ENCODE data around the gene ABO. TPM values are rescaled to one million over a fixed set of nuclear protein-coding genes. Genes with fewer than 3 reads are reported as not detected.
"Not testable (repeated sequence)": the region's sequence is repeated elsewhere in the genome, so short reads cannot be mapped to it uniquely, and the experiment has no call there.

Gene ABO
- total and polyA plus RNA-seq, 2 donors, result 0.14 to 1.3 TPM

DNA sequence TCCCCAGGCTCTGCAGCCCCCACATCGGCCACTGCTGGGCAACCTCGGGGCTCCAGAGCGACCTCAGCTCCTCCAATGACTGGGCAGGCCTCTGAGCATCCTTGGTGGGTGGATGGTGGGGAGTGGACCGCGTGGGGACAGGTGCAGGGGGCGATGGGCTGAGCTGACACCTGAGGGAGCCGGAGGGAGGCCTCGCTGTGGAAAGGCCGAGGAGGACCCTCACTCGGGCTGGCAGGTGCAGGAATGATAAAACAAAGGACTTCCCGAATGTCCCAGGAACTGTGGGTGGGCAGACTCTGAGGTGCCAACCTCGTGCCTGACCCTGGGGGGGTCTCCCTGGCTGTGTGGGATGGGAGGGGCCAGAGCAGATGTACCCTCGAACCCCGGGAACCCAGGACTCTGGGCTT lies 69.5 kb downstream of the ABO start:
- peaks cover 0 to 14% of the 10 kb centered on the region in 2 donors for H3K27me3 ChIP-seq (ENCODE audit: control insufficient read depth in 2 of 2, insufficient read depth in 1 of 2, low read length in 1 of 2)
- not testable (repeated sequence) for H3K36me3 ChIP-seq (ENCODE audit: control insufficient read depth in 2 of 2, insufficient read depth in 2 of 2, low read length in 1 of 2); H3K4me3 ChIP-seq (ENCODE audit: low read length in 2 of 2); H3K4me1 ChIP-seq (ENCODE audit: control insufficient read depth in 2 of 2, insufficient read depth in 2 of 2, low read length in 2 of 2); DNase-seq (ENCODE audit: low read depth in 6 of 9, low spot score in 9 of 9); H3K9me3 ChIP-seq (ENCODE audit: control insufficient read depth in 2 of 2, insufficient read depth in 1 of 2, low read length in 1 of 2); H3K27ac ChIP-seq (ENCODE audit: low read depth in 1 of 2, low read length in 1 of 2)
- WGBS, result 86% methylated on average over 14 of the region's 14 CpGs

Other genes starting within 250 kb of the ABO start
- gene GTF3C5, start 244.2 kb downstream of the ABO start, total RNA-seq, result 64.0 TPM
- gene GTF3C5, start 244.2 kb downstream of the ABO start, polyA plus RNA-seq, result 85.7 TPM
- 0.76 TPM for gene CEL, start 213.2 kb downstream of the ABO start, total RNA-seq
- gene CEL, start 213.2 kb downstream of the ABO start, polyA plus RNA-seq, result 3.2 TPM
- 25.9 TPM for gene RALGDS, start 154.0 kb downstream of the ABO start, total RNA-seq
- gene RALGDS, start 154.0 kb downstream of the ABO start, polyA plus RNA-seq, result 42.1 TPM
- 3.0 TPM for gene GBGT1, start 111.3 kb downstream of the ABO start, total RNA-seq
- 5.3 TPM for gene GBGT1, start 111.3 kb downstream of the ABO start, polyA plus RNA-seq
- not detected for gene OBP2B, start 66.0 kb downstream of the ABO start, total RNA-seq
- 0.09 TPM for gene OBP2B, start 66.0 kb downstream of the ABO start, polyA plus RNA-seq
- gene SURF6, start 61.0 kb upstream of the ABO start, total RNA-seq, result 13.6 TPM
- gene SURF6, start 61.0 kb upstream of the ABO start, polyA plus RNA-seq, result 17.2 TPM
- gene MED22, start 72.9 kb upstream of the ABO start, total RNA-seq, result 13.1 TPM
- gene MED22, start 72.9 kb upstream of the ABO start, polyA plus RNA-seq, result 13.6 TPM
- 2,397 TPM for gene RPL7A, start 73.0 kb upstream of the ABO start, total RNA-seq
- 3,092 TPM for gene RPL7A, start 73.0 kb upstream of the ABO start, polyA plus RNA-seq
- 31.9 TPM for gene SURF1, start 81.3 kb upstream of the ABO start, total RNA-seq
- 84.0 TPM for gene SURF1, start 81.3 kb upstream of the ABO start, polyA plus RNA-seq
- gene SURF2, start 81.3 kb upstream of the ABO start, total RNA-seq, result 21.9 TPM
- gene SURF2, start 81.3 kb upstream of the ABO start, polyA plus RNA-seq, result 34.0 TPM
- 87.3 TPM for gene SURF4, start 100.9 kb upstream of the ABO start, total RNA-seq
- 52.0 TPM for gene SURF4, start 100.9 kb upstream of the ABO start, polyA plus RNA-seq
- gene STKLD1, start 101.2 kb upstream of the ABO start, total RNA-seq, result 0.94 TPM
- 1.5 TPM for gene STKLD1, start 101.2 kb upstream of the ABO start, polyA plus RNA-seq
- 20.4 TPM for gene REXO4, start 142.8 kb upstream of the ABO start, total RNA-seq
- 17.5 TPM for gene REXO4, start 142.8 kb upstream of the ABO start, polyA plus RNA-seq
- 0.94 TPM for gene ADAMTS13, start 147.2 kb upstream of the ABO start, total RNA-seq
- gene ADAMTS13, start 147.2 kb upstream of the ABO start, polyA plus RNA-seq, result 11.8 TPM
- gene CACFD1, start 184.8 kb upstream of the ABO start, total RNA-seq, result 6.1 TPM
- gene CACFD1, start 184.8 kb upstream of the ABO start, polyA plus RNA-seq, result 9.1 TPM
- 2.0 TPM for gene SLC2A6, start 203.9 kb upstream of the ABO start, total RNA-seq
- gene SLC2A6, start 203.9 kb upstream of the ABO start, polyA plus RNA-seq, result 5.5 TPM
- gene MYMK, start 249.8 kb upstream of the ABO start, total RNA-seq, result 0.47 TPM
- gene MYMK, start 249.8 kb upstream of the ABO start, polyA plus RNA-seq, result 0.39 TPM

Data from thymus (tissue), 11 donors.